Ammon's horn (tissue), 1 donor: ENCODE results near the gene USP14.
"Not testable (repeated sequence)": the region's sequence is repeated elsewhere in the genome, so short reads cannot be mapped to it uniquely, and the experiment has no call there.

Source experiments
- DNase-seq: peaks from one replicate; pipeline ENCODE4 v3.0.0-alpha.2; 2016; ENCODE audit warnings: low spot score

USP14 gene

DNA sequence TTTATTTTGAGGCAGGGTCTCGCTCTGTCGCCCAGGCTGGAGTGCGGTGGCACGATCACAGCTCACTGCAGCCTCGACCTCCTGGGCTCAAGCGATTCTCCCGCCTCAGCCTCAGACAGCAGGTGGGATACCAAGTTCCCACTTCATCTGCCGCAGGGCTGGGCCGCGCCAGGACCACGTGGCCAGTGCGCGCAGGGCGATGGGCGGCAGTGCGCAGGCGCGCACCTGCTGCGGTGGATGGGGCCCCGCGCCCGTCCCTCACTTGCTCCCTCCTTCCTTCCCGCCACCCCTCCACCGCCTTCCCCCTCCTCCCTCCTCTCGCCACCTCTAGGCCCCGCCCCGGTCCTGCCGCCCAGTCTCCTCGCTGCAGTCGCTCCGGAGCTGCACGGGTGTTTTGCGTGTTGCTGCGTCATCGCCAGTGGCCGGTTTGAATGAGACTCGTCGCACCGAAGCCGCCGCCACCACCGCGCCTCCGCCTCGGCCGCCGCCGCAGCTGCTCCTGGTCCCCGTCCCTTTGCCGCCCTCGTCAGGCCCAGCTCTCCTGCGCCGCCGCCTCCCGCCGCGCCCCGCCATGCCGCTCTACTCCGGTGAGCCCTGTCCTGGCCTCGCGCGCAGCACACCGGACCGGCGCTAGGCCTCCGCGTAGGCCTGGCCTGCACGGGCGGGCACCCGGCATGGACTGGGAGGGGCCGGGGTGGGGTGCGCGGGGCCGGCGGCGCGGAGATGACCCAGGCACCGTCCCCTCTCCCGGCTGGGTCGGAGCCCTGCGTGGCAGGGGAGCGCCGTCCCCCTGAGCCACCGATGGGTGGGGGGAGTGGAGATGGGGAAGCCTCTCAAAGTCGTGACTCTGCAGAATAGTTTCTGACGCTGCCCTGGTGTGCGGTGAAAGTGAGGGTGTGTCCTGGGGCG, at the start of gene USP14:
USP14 (plus strand) TSS at position 430 of the 909 bp plus-strand sequence; CDS start at position 572, 142 bp downstream.
- peak; percentile 98 for DNase-seq

GRCh38 chr18:108665-109063, 49.7 kb upstream of the USP14 start:
- DNase-seq = not testable (repeated sequence)

DNA sequence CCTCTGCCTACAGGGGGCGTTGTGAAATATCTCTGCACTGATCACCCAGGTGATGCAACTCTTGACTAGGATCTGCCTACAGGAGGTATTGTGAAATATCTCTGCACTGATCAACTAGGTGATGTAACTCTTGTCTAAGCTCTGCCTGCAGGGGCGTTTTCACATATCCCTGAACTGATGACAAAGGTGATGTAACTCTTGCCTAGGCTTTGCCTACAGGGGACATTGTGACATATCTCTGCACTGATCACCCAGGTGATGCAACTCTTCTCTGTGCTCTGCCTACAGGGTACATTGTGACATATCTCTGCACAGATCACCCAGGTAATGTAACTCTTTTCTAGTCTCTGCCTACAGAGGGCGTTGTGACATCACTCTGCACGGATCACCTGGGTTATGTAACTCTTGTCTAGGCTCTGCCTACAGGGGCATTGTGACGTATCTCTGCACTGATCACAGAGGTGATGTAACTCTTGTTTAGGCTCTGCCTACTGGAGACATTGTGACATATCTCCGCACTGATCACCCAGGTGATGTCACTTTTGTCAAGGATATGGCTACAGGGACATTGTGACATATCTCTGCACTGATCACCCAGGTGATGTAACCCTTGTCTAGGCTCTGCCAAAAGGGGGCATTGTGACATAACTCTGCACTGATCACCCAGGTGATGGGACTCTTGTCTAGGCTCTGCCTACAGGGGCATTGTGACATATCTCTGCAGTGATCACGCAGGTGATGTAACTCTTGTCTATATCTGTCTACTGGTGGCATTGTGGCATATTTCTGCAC, 49.0 kb upstream of the USP14 start:
- not testable (repeated sequence) for DNase-seq

DNA sequence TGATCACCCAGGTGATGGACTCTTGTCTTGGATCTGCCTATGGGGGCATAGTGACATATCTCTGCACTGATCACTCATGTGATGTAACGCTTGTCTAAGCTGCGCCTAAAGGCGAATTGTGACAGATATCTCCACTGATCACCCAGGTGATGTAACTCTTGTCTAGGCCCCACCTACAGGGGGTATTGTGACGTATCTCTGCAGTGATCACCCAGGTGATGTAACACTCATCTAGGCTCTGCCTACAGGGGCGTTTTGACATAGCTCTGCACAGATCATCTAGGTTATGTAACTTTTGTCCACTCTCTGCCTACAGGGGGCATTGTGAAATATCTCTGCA, 48.5 kb upstream of the USP14 start:
- not testable (repeated sequence) for DNase-seq

DNA sequence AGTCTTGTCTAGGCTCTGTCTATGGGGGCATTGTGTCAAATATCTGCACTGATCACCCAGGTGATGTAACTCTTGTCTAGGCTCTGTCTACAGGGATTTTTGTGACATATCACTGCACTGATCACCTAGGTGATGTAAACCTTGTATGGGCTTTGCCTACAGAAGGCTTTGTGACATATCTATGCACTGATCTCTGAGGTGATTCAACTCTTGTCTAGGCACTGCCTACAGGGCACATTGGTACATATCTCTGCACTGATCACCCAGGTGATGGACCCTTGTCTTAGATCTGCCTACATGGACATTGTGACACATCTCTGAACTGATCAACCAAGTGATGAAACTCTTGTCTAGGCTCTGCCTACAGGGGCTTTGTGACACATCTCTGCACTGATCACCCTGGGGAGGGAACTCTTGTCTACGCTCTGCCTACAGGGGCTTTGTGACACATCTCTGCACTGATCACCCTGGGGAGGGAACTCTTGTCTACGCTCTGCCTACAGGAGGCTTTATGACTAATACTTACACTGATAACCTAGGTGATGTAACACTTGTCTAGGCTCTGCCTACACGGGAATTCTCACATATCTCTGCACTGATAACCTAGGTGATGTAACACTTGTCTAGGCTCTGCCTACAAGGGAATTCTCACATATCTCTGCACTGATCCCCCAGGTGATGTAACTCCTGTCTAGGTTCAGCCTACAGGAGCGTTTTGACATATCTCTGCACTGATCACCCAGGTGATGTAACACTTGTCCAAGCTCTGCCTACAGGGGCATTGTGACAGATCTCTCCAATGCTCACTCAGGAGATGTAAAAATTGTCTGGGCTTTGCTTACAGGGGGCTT, 47.8 kb upstream of the USP14 start:
- DNase-seq = not testable (repeated sequence)

- peak; percentile 61 for DNase-seq
Measured at GRCh38 chr18:111306-112014, 46.9 kb upstream of the USP14 start.

DNA sequence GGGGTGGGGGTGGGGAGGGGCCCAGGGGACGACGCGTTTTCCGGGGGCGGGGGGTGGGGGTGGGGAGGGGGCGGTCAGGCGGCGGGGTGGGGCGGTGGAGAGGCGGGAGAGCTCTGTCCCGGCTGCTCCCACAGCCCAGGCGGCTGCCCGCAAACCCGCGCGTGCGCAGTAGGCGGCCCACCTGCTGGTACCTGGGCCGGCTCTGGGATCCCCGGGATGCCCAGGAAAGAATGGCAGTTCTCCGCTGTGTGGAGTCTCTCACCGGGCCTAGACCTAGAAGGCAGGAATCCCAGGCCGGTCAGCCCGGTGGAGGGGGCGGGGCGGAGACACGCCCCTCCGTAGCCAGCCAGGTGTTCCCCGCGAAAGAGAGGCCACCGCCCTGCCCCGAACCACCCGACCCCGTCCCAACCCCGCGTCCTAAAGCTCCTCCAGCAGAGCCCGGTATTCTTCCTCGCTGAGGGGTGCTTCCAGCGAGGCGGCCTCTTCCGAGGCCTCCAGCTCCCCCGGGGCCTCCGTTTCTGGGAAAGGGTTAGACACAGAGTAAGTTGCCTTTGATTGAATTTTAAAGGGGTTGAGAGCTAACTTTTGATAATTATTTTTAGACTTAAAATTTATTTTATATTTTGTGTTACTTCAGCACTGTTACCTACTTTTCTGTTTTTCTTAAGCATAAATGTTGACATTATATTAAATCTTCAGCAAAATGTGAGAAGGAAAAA, 46.2 kb upstream of the USP14 start:
- not testable (repeated sequence) for DNase-seq

DNA sequence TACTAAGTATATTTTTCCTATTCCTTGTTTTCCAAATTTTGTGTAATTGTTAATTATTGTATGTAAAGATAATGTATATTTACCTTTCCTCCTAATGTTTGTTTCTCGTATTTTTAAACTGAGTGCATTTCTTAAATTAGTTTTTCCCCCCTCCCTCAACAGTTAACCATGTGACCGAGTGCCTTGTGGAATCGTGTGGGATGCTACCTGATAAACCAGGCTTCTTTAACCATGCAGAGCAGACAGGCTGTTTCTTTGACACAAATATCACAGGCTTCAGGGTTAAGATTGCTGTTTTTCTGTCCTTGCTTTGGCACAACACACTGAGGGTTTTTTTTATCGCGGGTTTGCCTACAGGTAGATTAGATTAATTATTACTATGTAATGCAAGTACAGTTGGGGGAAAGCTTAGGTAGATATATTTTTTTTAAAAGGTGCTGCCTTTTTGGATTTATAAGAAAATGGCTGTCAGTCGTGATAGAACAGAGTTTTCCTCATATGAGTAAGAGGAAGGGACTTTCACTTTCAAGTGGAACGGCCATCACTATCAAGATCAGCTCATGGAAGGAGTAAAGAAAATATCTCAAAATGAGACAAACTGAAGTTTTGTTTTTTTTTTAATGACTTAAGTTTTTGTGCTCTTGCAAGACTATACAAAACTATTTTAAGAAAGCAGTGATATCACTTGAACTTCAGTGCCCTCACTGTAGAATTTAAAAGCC, 37.7 kb upstream of the USP14 start:
- not testable (repeated sequence) for DNase-seq

GRCh38 chr18:135045-135444, 23.3 kb upstream of the USP14 start:
- DNase-seq = no peak

GRCh38 chr18:136433-136832, 21.9 kb upstream of the USP14 start:
- no peak for DNase-seq

DNA sequence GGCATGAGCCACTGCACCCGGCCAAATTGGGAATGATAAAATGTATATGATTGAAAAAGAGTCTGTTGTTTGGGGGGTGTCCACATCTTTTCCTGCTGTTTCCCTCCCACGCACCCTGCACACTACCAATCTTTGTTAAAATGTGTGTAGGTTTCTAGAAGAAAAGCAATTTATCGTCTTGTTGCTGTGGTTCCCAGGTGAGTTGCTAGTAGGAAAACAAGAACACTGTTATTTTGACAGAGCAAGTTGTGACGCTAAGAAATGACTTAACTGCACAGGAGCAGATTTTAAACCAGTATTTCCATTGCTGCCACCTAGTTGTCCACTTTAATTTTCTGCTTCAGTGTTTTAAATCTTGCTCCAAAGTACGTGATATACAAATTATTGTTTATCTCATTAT, 21.0 kb upstream of the USP14 start:
- no peak for DNase-seq

DNA sequence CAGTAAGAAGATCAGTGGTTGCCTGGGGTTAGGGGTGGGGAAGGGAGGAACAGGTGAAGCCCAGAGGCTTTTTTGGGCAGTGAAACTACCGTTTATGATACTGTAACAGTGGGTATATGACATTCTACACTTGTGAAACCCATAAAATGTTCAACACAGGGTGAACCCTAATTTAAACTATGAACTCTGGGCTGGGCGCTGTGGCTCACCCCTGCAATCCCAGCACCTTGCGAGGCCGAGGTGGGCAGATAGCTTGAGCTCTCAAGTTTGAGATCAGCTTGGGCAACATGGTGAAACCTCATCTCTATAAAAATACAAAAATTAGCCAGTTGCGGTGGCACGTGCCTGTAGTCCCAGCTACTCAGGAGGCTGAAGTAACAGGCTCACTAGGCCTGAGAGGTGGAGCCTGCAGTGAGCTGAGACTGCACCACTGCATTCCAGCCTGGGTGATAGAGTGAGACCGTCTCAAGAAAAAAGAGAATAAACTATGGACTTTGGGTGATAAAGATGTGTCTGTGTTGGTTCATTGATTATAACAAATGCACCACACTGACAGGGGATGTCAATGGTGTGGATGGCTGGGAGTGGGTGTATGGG, 17.6 kb upstream of the USP14 start:
- DNase-seq = no peak

- not testable (repeated sequence) for DNase-seq
Measured at GRCh38 chr18:142624-143296, 15.6 kb upstream of the USP14 start.

DNA sequence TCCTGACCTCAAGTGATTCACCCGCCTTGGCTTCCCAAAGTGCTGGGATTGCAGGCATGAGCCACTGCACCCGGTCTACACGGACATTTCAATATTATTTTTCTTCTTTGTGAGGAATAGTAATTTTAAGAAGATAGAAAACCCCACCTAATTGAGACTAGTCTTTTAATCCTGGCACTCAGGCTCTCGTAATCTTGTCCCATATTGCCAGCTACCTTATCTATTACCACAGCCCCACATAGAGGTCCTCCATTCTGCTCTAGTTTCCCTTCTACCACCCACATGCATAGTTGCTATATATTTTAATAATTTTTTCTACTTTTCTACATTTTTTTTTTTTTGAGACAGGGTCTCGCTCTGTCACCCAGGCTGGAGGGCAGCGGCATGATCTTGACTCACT, 9.5 kb upstream of the USP14 start:
- no peak for DNase-seq

DNA sequence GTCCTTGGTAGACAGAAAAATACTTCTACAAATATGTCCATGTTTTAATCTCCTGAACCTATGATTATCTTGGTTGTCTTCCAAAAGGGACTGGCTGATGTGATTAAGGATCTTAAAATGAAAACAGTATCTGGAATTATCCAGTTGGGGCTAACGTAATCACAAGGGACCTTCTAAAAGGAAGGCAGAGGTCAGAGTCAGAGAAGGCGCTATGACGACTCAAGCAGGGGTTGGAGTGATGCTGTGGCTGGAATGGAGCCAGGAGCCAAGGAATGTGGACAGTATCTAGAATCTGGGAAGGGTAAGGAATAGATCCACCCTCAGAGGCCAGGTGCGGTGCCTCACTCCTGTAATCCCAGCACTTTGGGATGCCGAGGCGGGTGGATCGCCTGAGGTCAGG, 4.2 kb upstream of the USP14 start:
- no peak for DNase-seq

GRCh38 chr18:155688-156087, 2.7 kb upstream of the USP14 start:
- no peak for DNase-seq

- DNase-seq = no peak
Measured at GRCh38 chr18:156514-157230, 1.7 kb upstream of the USP14 start.

- peak; percentile 9 for DNase-seq
Measured at GRCh38 chr18:159037-159652, 788 bp downstream of the USP14 start.
